ENCODE results near the gene RAI1. TPM values are rescaled to one million over a fixed set of nuclear protein-coding genes. Genes with fewer than 3 reads are reported as not detected.

The RAI1 gene
- total and polyA plus RNA-seq, 7 donors = 1.8 to 31.9 (median 9.3) TPM

GRCh38 chr17:17682293-17682736 is 1.1 kb downstream of the RAI1 start:
- H3K4me1 ChIP-seq = peaks cover 0 to 50% (median 48%) of the 10 kb centered on the region in 4 donors
- WGBS, 2 donors = 0% methylated on average over 49 of the region's 49 CpGs

GRCh38 chr17:17682737-17683680 is 1.8 kb downstream of the RAI1 start:
- Histone ChIP-seq H3K27me3 (no peaks in the 10 kb centered on the region), H3K4me3 (peak overlapping the region; percentile 62 to 86 (median 75)), H3K36me3 (no peaks in the 10 kb centered on the region), H3K4me1 (peaks cover 0 to 54% (median 52%) of the 10 kb centered on the region in 4 donors), H3K9me3 (no peaks in the 10 kb centered on the region), H3K27ac (peak overlapping the region; percentile 93 to 99 (median 97))
- no peak for TF ChIP-seq CTCF (IDR thresholded peaks at IDR 0.05)
- TF ChIP-seq POLR2A (IDR thresholded peaks at IDR 0.05) = no peak
- TF ChIP-seq POLR2AphosphoS5 (IDR thresholded peaks at IDR 0.05) = peak in 2 of 4 donors; percentile 52 to 67
- no peak for TF ChIP-seq EP300 (IDR thresholded peaks at IDR 0.05)
- 3 to 5% methylated on average over 57 of the region's 57 CpGs for WGBS, 2 donors
- intact Hi-C loops (cut with DNase I) = loop anchor here (5.0 to 10.0 kb wide), 4 partner anchors 54 to 502 kb away; partner anchors contain the start of genes ALKBH5, DRC3 and TOM1L2
- DNase-seq = peak; percentile 88

More at GRCh38 chr17:17682293-17682736, 1.1 kb downstream of the RAI1 start:
- no peaks in the 10 kb centered on the region for H3K36me3 ChIP-seq
- H3K27ac ChIP-seq = peak overlapping the region; percentile 93 to 99 (median 97)
- peak overlapping the region; percentile 62 to 86 (median 75) for H3K4me3 ChIP-seq
- H3K27me3 ChIP-seq = no peaks in the 10 kb centered on the region
- TF ChIP-seq POLR2AphosphoS5 (IDR thresholded peaks at IDR 0.05) = no peak
- TF ChIP-seq EP300 (IDR thresholded peaks at IDR 0.05) = no peak
- no peak for TF ChIP-seq POLR2A (IDR thresholded peaks at IDR 0.05)
- no peak for TF ChIP-seq CTCF (IDR thresholded peaks at IDR 0.05)
- intact Hi-C loops (cut with DNase I) = loop anchor here (5.0 to 10.0 kb wide), 4 partner anchors 55 to 502 kb away; partner anchors contain the start of genes ALKBH5, DRC3 and TOM1L2
- no peaks in the 10 kb centered on the region for H3K9me3 ChIP-seq
- DNase-seq = peak; percentile 84

- TF ChIP-seq POLR2A (IDR thresholded peaks at IDR 0.05) = no peak
- intact Hi-C loops (cut with DNase I) = loop anchor here (5.0 to 10.0 kb wide), 4 partner anchors 53 to 501 kb away; partner anchors contain the start of genes ALKBH5, DRC3 and TOM1L2
- Histone ChIP-seq H3K36me3 (no peaks in the 10 kb centered on the region), H3K27ac (peak overlapping the region; percentile 93 to 99 (median 97)), H3K4me1 (peaks cover 0 to 54% (median 52%) of the 10 kb centered on the region in 4 donors), H3K27me3 (no peaks in the 10 kb centered on the region), H3K9me3 (no peaks in the 10 kb centered on the region), H3K4me3 (peak overlapping the region in 1 of 4 donors; percentile 84)
- WGBS, 2 donors = 90 to 93% methylated on average over 7 of the region's 7 CpGs
- DNase-seq = no peak
Measured at GRCh38 chr17:17683710-17684365, 2.6 kb downstream of the RAI1 start.

GRCh38 chr17:17684906-17685774 is 3.9 kb downstream of the RAI1 start:
- WGBS, 2 donors = 26 to 57% methylated on average over 15 of the region's 15 CpGs
- H3K27me3 ChIP-seq = no peaks in the 10 kb centered on the region
- peak overlapping the region; percentile 80 to 99 (median 97) for H3K27ac ChIP-seq
- peaks cover 0 to 54% (median 52%) of the 10 kb centered on the region in 4 donors for H3K4me1 ChIP-seq
- intact Hi-C loops (cut with DNase I) = loop anchor here (5.0 to 10.0 kb wide), 4 partner anchors 52 to 500 kb away; partner anchors contain the start of genes ALKBH5, DRC3 and TOM1L2
- H3K4me3 ChIP-seq = no peak overlapping the region
- no peaks in the 10 kb centered on the region for H3K9me3 ChIP-seq
- DNase-seq = no peak
- no peaks in the 10 kb centered on the region for H3K36me3 ChIP-seq
- TF ChIP-seq POLR2A (IDR thresholded peaks at IDR 0.05) (no peak), CTCF (IDR thresholded peaks at IDR 0.05) (no peak)

All from sigmoid colon (tissue), 7 donors.